Measurements from ENCODE around the gene HOXA7. TPM values are rescaled to one million over a fixed set of nuclear protein-coding genes. Genes with fewer than 3 reads are reported as not detected.

HOXA7 gene
- polyA plus RNA-seq, 1 of the 3 experiments (the other 2 are of a cell fraction), result not detected

DNA sequence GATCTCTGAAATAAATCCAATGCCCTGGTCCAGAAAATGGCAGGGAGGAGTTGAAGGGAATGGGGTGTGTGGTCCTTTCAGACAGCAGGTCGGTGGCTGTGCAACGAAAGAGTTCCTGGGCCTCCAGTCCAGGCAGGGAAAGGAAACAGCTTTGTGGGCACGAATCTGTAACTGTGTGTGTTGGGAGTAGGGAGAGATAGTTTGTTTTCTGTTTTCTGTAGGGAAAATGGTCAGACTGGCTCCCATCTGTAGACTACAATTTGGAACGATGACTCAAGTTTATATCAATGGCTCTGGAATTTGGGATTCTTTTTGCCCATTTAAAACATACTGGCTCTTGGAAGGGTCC lies 11.4 kb upstream of the HOXA7 start:
- Histone ChIP-seq H3K4me1 (ENCODE audit: control insufficient read depth in 1 of 2, insufficient read depth in 2 of 2, low read depth in 1 of 2, low read length in 1 of 2) (peaks cover 0 to under 1% of the 10 kb centered on the region in 2 experiments; a peak in 1 of 4 replicates), H3K9ac (no peak overlapping the region), H3K9me3 (no peaks in the 10 kb centered on the region), H3K79me2 (ENCODE audit: insufficient read depth) (no peaks in the 10 kb centered on the region), H2AFZ (ENCODE audit: low read depth) (no peak overlapping the region), H3K27me3 (ENCODE audit: insufficient read depth) (peaks cover 100% of the 10 kb centered on the region), H3K4me3 (ENCODE audit: low read depth in 2 of 2, low read length in 1 of 2) (no peak overlapping the region), H3K4me2 (no peak overlapping the region), H3K36me3 (replicated peaks in 1 of 2; ENCODE audit: control insufficient read depth in 1 of 2, insufficient read depth in 2 of 2, low read length in 1 of 2) (no peaks in the 10 kb centered on the region), H3K27ac (ENCODE audit: low read depth in 2 of 2, low read length in 1 of 2) (no peak overlapping the region), H4K20me1 (ENCODE audit: insufficient read depth) (peaks cover 13% of the 10 kb centered on the region), H3F3A (replicated peaks; ENCODE audit: insufficient read depth) (peaks cover 15% of the 10 kb centered on the region), H3K9me2 (no peaks in the 10 kb centered on the region)
- TF ChIP-seq JUND (IDR thresholded peaks at IDR 0.05) (no peak), YY1 (IDR thresholded peaks at IDR 0.05; ENCODE audit: low read depth) (no peak), MEF2A (IDR thresholded peaks at IDR 0.05; ENCODE audit: borderline replicate concordance, low read depth) (no peak)
- TF ChIP-seq, protein P1, sequence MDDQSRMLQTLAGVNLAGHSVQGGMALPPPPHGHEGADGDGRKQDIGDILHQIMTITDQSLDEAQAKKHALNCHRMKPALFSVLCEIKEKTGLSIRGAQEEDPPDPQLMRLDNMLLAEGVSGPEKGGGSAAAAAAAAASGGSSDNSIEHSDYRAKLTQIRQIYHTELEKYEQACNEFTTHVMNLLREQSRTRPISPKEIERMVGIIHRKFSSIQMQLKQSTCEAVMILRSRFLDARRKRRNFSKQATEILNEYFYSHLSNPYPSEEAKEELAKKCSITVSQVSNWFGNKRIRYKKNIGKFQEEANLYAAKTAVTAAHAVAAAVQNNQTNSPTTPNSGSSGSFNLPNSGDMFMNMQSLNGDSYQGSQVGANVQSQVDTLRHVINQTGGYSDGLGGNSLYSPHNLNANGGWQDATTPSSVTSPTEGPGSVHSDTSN (IDR thresholded peaks at IDR 0.05), result no peak
- WGBS (ENCODE audit: low lambda C conversion rate), result 24% methylated on average over 4 of the region's 4 CpGs
- ChIA-PET POLR2A (no interaction called here), CTCF (interaction anchor here (0.6 to 12.1 kb wide), 12 partner anchors 7 to 1430 kb away, joined by 3 to 205 read pairs (median 4); partner anchors contain the start of genes HOXA10, HOXA3 and HOXA7)
- no peak for DNase-seq

DNA sequence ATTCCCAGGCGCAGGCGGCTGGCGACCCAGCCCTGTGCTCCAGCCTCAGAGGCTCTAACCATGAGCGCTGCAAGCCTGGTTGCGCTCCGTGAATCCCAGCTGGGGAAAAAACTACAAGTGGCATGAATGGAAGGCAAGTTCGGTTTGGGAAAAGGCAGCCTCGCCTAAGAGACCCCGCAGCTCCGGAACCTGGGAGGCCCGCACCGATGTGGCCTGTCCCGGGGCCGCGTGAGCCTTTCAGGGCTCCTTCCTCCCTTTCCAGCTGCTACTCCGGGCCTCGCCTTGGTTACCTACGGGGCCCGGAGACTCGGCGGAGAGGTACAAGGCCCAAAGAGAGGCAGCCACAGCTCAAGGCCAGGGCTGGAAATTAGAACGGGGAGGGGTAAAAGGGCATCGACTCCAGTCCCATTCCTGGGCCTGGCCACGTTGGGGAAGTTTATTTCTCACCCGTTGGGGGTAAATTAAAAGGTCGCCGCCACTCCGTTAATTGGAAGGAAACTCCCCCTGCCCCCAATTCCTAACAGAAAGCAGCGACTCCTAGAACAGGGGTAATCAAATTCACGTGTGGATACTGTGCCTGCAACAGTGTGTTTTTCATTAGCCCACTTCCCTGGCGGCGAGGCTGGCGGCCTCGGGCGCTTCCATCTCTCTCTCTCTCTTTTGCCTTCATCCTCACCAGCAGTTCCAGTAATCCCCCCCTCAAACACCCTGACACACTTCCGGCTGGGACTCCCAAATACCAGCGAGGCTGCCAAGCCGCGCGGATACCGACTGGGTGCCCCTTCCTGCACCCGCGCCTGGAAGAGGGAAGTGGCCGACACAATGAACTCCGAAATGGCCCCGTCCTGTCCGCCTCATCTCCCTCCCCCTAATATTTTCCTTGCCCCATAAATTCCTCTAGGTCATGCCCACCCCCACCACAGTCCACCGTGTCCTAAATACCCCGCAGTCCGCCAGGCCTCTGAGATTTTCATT lies 10.3 kb upstream of the HOXA7 start:
- Histone ChIP-seq H3F3A (replicated peaks; ENCODE audit: insufficient read depth) (peaks cover 20% of the 10 kb centered on the region), H3K9ac (no peak overlapping the region), H3K4me1 (ENCODE audit: control insufficient read depth in 1 of 2, insufficient read depth in 2 of 2, low read depth in 1 of 2, low read length in 1 of 2) (no peaks in the 10 kb centered on the region; a peak in 1 of 4 replicates), H3K9me3 (no peaks in the 10 kb centered on the region), H3K4me3 (ENCODE audit: low read depth in 2 of 2, low read length in 1 of 2) (no peak overlapping the region), H3K4me2 (no peak overlapping the region), H4K20me1 (ENCODE audit: insufficient read depth) (peaks cover 13% of the 10 kb centered on the region), H3K27me3 (ENCODE audit: insufficient read depth) (peaks cover 100% of the 10 kb centered on the region), H3K36me3 (replicated peaks in 1 of 2; ENCODE audit: control insufficient read depth in 1 of 2, insufficient read depth in 2 of 2, low read length in 1 of 2) (no peaks in the 10 kb centered on the region), H3K27ac (ENCODE audit: low read depth in 2 of 2, low read length in 1 of 2) (no peak overlapping the region), H2AFZ (ENCODE audit: low read depth) (no peak overlapping the region), H3K9me2 (no peaks in the 10 kb centered on the region), H3K79me2 (ENCODE audit: insufficient read depth) (no peaks in the 10 kb centered on the region)
- 22% methylated on average over 50 of the region's 50 CpGs for WGBS (ENCODE audit: low lambda C conversion rate)
- ChIA-PET CTCF (interaction anchor here (0.9 to 12.1 kb wide), 7 partner anchors 8 to 797 kb away, joined by 3 to 205 read pairs (median 4); partner anchors contain the start of genes HOXA10 and HOXA3), POLR2A (no interaction called here)
- DNase-seq, result peak; percentile 45
- TF ChIP-seq TCF12 (IDR thresholded peaks at IDR 0.05) (no peak), EZH2phosphoT487 (IDR thresholded peaks at IDR 0.05; ENCODE audit: borderline replicate concordance, low read depth) (peak; percentile 88)

DNA sequence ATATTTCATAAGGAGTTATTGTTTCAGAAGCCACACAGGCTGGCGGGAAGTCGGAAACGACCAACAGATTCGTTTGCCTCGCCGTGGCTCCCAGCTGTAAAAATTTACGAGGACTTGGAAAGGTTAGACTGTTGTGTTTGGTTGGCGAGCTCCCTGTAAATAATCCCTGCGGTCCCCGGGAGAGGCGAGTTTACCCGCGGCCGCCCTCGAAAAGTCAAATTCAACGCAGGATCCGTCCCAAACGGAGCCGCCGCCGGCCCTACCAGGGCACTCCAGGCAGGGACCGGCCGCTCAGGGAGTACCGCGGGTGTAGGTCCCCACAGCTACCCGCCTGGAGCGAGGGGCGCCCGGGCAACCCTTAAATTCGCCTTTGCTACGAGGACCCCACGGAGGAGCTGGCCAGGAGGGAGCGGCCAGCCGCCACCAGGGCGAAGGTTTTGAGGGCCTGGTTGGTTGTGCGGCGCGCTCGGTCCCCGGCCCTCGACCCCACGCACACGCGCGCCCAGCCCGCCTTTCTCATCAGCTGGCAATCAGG lies 9.6 kb upstream of the HOXA7 start:
- Histone ChIP-seq H4K20me1 (ENCODE audit: insufficient read depth) (peaks cover 13% of the 10 kb centered on the region), H3K9me2 (no peaks in the 10 kb centered on the region), H3K4me1 (ENCODE audit: control insufficient read depth in 1 of 2, insufficient read depth in 2 of 2, low read depth in 1 of 2, low read length in 1 of 2) (peaks cover 0 to 3% of the 10 kb centered on the region in 2 experiments; a peak in 1 of 4 replicates), H3K27me3 (ENCODE audit: insufficient read depth) (peaks cover 94% of the 10 kb centered on the region), H3K9ac (no peak overlapping the region), H3F3A (replicated peaks; ENCODE audit: insufficient read depth) (peaks cover 20% of the 10 kb centered on the region), H3K4me2 (no peak overlapping the region), H3K9me3 (no peaks in the 10 kb centered on the region), H3K79me2 (ENCODE audit: insufficient read depth) (no peaks in the 10 kb centered on the region), H3K36me3 (replicated peaks in 1 of 2; ENCODE audit: control insufficient read depth in 1 of 2, insufficient read depth in 2 of 2, low read length in 1 of 2) (no peaks in the 10 kb centered on the region), H3K4me3 (ENCODE audit: low read depth in 2 of 2, low read length in 1 of 2) (no peak overlapping the region), H3K27ac (ENCODE audit: low read depth in 2 of 2, low read length in 1 of 2) (no peak overlapping the region), H2AFZ (ENCODE audit: low read depth) (no peak overlapping the region)
- no peak for DNase-seq
- no peak for TF ChIP-seq FOXJ3 (CRISPR knock-in tag; IDR thresholded peaks at IDR 0.05)
- ChIA-PET POLR2A (no interaction called here), CTCF (interaction anchor here (0.9 to 12.1 kb wide), 8 partner anchors 8 to 796 kb away, joined by 3 to 205 read pairs (median 4); partner anchors contain the start of genes HOXA10 and HOXA3)
- WGBS (ENCODE audit: low lambda C conversion rate), result 25% methylated on average over 33 of the region's 46 CpGs

All from SK-N-SH (cell line).